ENCODE measurements around the gene ICE1. TPM values are rescaled to one million over a fixed set of nuclear protein-coding genes. Genes with fewer than 3 reads are reported as not detected.

ICE1 gene
- total and polyA plus RNA-seq, 2 donors from 2014 or later = 6.7 to 32.8 TPM

DNA sequence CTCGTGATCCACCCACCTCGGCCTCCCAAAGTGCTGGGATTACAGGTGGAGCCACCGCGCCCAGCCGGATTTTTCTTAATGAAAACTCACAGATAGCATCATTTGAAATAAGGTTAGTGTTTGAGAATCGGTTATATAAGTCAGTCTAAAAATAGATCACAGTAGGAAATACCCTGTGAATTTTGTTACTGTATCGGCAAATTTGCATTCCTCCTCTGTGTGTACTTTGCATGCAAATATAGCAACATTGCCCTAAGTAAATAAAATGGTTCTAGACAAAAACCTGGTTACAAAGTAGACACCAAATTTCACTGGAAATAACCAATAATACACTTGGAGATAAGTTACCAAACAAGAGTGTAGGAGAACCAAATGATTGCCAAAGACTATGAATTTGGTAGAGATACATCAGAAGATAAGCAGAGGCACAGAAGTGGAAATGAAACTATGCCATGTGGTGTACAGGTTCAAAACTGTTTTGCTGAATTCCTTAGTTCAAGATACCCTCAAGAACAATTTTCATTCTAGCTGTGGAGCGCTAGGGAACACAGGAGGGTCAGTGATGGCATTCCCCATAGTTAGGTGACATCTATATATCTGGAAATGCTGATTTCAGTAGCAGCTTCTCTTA lies 58.1 kb downstream of the ICE1 start:
- TF ChIP-seq, protein P1, sequence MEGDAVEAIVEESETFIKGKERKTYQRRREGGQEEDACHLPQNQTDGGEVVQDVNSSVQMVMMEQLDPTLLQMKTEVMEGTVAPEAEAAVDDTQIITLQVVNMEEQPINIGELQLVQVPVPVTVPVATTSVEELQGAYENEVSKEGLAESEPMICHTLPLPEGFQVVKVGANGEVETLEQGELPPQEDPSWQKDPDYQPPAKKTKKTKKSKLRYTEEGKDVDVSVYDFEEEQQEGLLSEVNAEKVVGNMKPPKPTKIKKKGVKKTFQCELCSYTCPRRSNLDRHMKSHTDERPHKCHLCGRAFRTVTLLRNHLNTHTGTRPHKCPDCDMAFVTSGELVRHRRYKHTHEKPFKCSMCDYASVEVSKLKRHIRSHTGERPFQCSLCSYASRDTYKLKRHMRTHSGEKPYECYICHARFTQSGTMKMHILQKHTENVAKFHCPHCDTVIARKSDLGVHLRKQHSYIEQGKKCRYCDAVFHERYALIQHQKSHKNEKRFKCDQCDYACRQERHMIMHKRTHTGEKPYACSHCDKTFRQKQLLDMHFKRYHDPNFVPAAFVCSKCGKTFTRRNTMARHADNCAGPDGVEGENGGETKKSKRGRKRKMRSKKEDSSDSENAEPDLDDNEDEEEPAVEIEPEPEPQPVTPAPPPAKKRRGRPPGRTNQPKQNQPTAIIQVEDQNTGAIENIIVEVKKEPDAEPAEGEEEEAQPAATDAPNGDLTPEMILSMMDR (IDR thresholded peaks at IDR 0.05; ENCODE audit: borderline replicate concordance, extremely low read depth, insufficient read depth) = no peak
- H3K4me3 ChIP-seq (ENCODE audit: low read length in 3 of 3) = no peak overlapping the region
- intact Hi-C loops (cut with DNase I) = no loop called here
- H3K9ac ChIP-seq (ENCODE audit: low read length in 3 of 3) = no peak overlapping the region
- FAIRE-seq (no peak), DNase-seq (no peak)
- H3K27me3 ChIP-seq (ENCODE audit: control insufficient read depth, insufficient read depth, low read length) = no peaks in the 10 kb centered on the region
- H3K9me3 ChIP-seq (ENCODE audit: control insufficient read depth in 2 of 3, insufficient read depth in 1 of 3, low read length in 3 of 3) = no peaks in the 10 kb centered on the region
- H3K36me3 ChIP-seq (ENCODE audit: control insufficient read depth in 2 of 3, insufficient read depth in 3 of 3, low read length in 3 of 3) = peaks cover 0 to 5% (median under 1%) of the 10 kb centered on the region in 3 donors
- H3K4me1 ChIP-seq (ENCODE audit: control insufficient read depth in 2 of 3, insufficient read depth in 2 of 3, low read depth in 1 of 3, low read length in 3 of 3) = peaks cover 0 to 15% (median 0%) of the 10 kb centered on the region in 3 donors
- no peak overlapping the region for H3K27ac ChIP-seq (ENCODE audit: low read depth in 2 of 2, low read length in 2 of 2)

- intact Hi-C loops (cut with DNase I) = no loop called here
- TF ChIP-seq, protein P1 (IDR thresholded peaks at IDR 0.05; ENCODE audit: borderline replicate concordance, extremely low read depth, insufficient read depth) = no peak
- no peak for FAIRE-seq
These were observed 58.7 kb downstream of the ICE1 start for GRCh38 chr5:5481206-5481605.

GRCh38 chr5:5481633-5482032 lies 59.2 kb downstream of the ICE1 start:
- no peaks in the 10 kb centered on the region for H3K27me3 ChIP-seq (ENCODE audit: control insufficient read depth, insufficient read depth, low read length)
- H3K36me3 ChIP-seq (ENCODE audit: control insufficient read depth in 2 of 3, insufficient read depth in 3 of 3, low read length in 3 of 3) = peaks cover 0 to 4% (median 3%) of the 10 kb centered on the region in 3 donors
- no peak overlapping the region for H3K4me3 ChIP-seq (ENCODE audit: low read length in 3 of 3)
- DNase-seq (no peak), FAIRE-seq (no peak)
- H3K4me1 ChIP-seq (ENCODE audit: control insufficient read depth in 2 of 3, insufficient read depth in 2 of 3, low read depth in 1 of 3, low read length in 3 of 3) = peaks cover 0 to 15% (median 0%) of the 10 kb centered on the region in 3 donors
- H3K9ac ChIP-seq (ENCODE audit: low read length in 3 of 3) = no peak overlapping the region
- no peaks in the 10 kb centered on the region for H3K9me3 ChIP-seq (ENCODE audit: control insufficient read depth in 2 of 3, insufficient read depth in 1 of 3, low read length in 3 of 3)
- no peak overlapping the region for H3K27ac ChIP-seq (ENCODE audit: low read depth in 2 of 2, low read length in 2 of 2)
- intact Hi-C loops (cut with DNase I) = no loop called here
- TF ChIP-seq, protein P1 (IDR thresholded peaks at IDR 0.05; ENCODE audit: borderline replicate concordance, extremely low read depth, insufficient read depth) = no peak

More at GRCh38 chr5:5481206-5481605, 58.7 kb downstream of the ICE1 start:
- Histone ChIP-seq H3K4me1 (ENCODE audit: control insufficient read depth in 2 of 3, insufficient read depth in 2 of 3, low read depth in 1 of 3, low read length in 3 of 3) (peaks cover 0 to 15% (median 0%) of the 10 kb centered on the region in 3 donors), H3K36me3 (ENCODE audit: control insufficient read depth in 2 of 3, insufficient read depth in 3 of 3, low read length in 3 of 3) (peaks cover 0 to 5% (median 4%) of the 10 kb centered on the region in 3 donors), H3K9ac (ENCODE audit: low read length in 3 of 3) (no peak overlapping the region), H3K9me3 (ENCODE audit: control insufficient read depth in 2 of 3, insufficient read depth in 1 of 3, low read length in 3 of 3) (no peaks in the 10 kb centered on the region), H3K4me3 (ENCODE audit: low read length in 3 of 3) (no peak overlapping the region), H3K27ac (ENCODE audit: low read depth in 2 of 2, low read length in 2 of 2) (no peak overlapping the region), H3K27me3 (ENCODE audit: control insufficient read depth, insufficient read depth, low read length) (no peaks in the 10 kb centered on the region)
- DNase-seq = peak in 1 of 5 donors; percentile 16

Data from kidney (tissue), 14 donors.